Liver (tissue), 9 donors: ENCODE measurements around the gene TRIM58. TPM values are rescaled to one million over a fixed set of nuclear protein-coding genes. Genes with fewer than 3 reads are reported as not detected.

Experiments used
- DNase-seq: peaks from one replicate; pipeline ENCODE4 v3.0.0-alpha.2; 2017; ENCODE audit warnings: low spot score
- H3K27ac ChIP-seq, 2 donors: one replicate each; pipeline ENCODE4 v1.7.0; 2013; ENCODE audit warnings: inconsistent platforms in 2 of 2, low read length in 2 of 2, control low read depth in 1 of 2, low read depth in 1 of 2, mild to moderate bottlenecking in 1 of 2
- H3K27me3 ChIP-seq, 4 donors: one replicate each; pipeline versions ENCODE4 v1.6.1 to v1.7.0; 2013; ENCODE audit warnings: low read length in 3 of 4, inconsistent platforms in 1 of 4, mild to moderate bottlenecking in 1 of 4, moderate library complexity in 1 of 4; ENCODE audit not compliant: control insufficient read depth in 4 of 4, insufficient read depth in 4 of 4
- H3K36me3 ChIP-seq, 4 donors: one replicate each; pipeline versions ENCODE4 v1.6.1 to v1.7.0; 2013; ENCODE audit warnings: low read length in 3 of 4, mild to moderate bottlenecking in 3 of 4, low read depth in 1 of 4, moderate library complexity in 1 of 4; ENCODE audit not compliant: control insufficient read depth in 4 of 4, insufficient read depth in 3 of 4
- H3K4me1 ChIP-seq, 4 donors: one replicate each; pipeline versions ENCODE4 v1.6.1 to v1.7.0; 2013; ENCODE audit warnings: low read length in 3 of 4, mild to moderate bottlenecking in 3 of 4, moderate library complexity in 1 of 4; ENCODE audit not compliant: control insufficient read depth in 4 of 4, insufficient read depth in 4 of 4
- H3K4me3 ChIP-seq, 3 donors: one replicate each; pipeline versions ENCODE4 v1.6.1 to v1.7.0; 2013; ENCODE audit warnings: low read length in 3 of 3, control low read depth in 1 of 3, low read depth in 1 of 3, mild to moderate bottlenecking in 1 of 3
- H3K9ac ChIP-seq, 2 donors: one replicate each; pipeline ENCODE4 v1.7.0; 2013; ENCODE audit warnings: low read length in 2 of 2, mild to moderate bottlenecking in 2 of 2, moderate library complexity in 2 of 2, control low read depth in 1 of 2, low read depth in 1 of 2
- H3K9me3 ChIP-seq, 4 donors: one replicate each; pipeline versions ENCODE4 v1.6.1 to v1.7.0; 2013; ENCODE audit warnings: low read length in 3 of 4; ENCODE audit not compliant: control insufficient read depth in 4 of 4
- ATF3 ChIP-seq: IDR thresholded peaks from 2 replicates; pipeline ENCODE4 v1.6.1; 2016; ENCODE audit warnings: antibody characterized with exemption
- CTCF ChIP-seq: fragments of 150-350 bp; IDR thresholded peaks from 2 replicates; pipeline ENCODE4 v1.5.1; 2017; ENCODE audit warnings: improper control_type of control experiment, low read depth, low read length; ENCODE audit not compliant: missing input control
- EGR1 ChIP-seq, 2 donors: IDR thresholded peaks; 2 replicates each; pipeline ENCODE4 v1.6.1; 2016 to 2018; ENCODE audit warnings: antibody characterized with exemption in 2 of 2, low read depth in 2 of 2
- FOXA1 ChIP-seq: IDR thresholded peaks from 2 replicates; pipeline ENCODE4 v1.6.1; 2016; ENCODE audit warnings: antibody characterized with exemption
- FOXA2 ChIP-seq: IDR thresholded peaks from 2 replicates; pipeline ENCODE4 v1.6.1; 2016; ENCODE audit warnings: antibody characterized with exemption
- GABPA ChIP-seq, 2 donors: IDR thresholded peaks in 1 of 2; conservative IDR thresholded peaks in 1 of 2; 2 replicates each; pipeline ENCODE4 v1.6.1; 2016; ENCODE audit warnings: antibody characterized with exemption in 2 of 2, mild to moderate bottlenecking in 1 of 2, moderate library complexity in 1 of 2
- HNF4A ChIP-seq, 2 donors: conservative IDR thresholded peaks; 2 replicates each; pipeline ENCODE4 v1.6.1; 2016; ENCODE audit warnings: antibody characterized with exemption in 2 of 2, mild to moderate bottlenecking in 2 of 2
- HNF4G ChIP-seq: IDR thresholded peaks from 2 replicates; pipeline ENCODE4 v1.6.1; 2016; ENCODE audit warnings: antibody characterized with exemption
- JUND ChIP-seq, 2 donors: IDR thresholded peaks; 2 replicates each; pipeline ENCODE4 v1.6.1; 2016; ENCODE audit warnings: antibody characterized with exemption in 2 of 2
- MAX ChIP-seq: IDR thresholded peaks from 2 replicates; pipeline ENCODE4 v1.6.1; 2016; ENCODE audit warnings: antibody characterized with exemption
- RAD21 ChIP-seq, 2 donors: IDR thresholded peaks; 2 replicates each; pipeline ENCODE4 v1.6.1; 2016; ENCODE audit warnings: antibody characterized with exemption in 2 of 2, mild to moderate bottlenecking in 2 of 2
- REST ChIP-seq: IDR thresholded peaks from 2 replicates; pipeline ENCODE4 v1.6.1; 2016; ENCODE audit warnings: antibody characterized with exemption, mild to moderate bottlenecking
- RXRA ChIP-seq, 2 donors: IDR thresholded peaks; 2 replicates each; pipeline ENCODE4 v1.6.1; 2017 to 2018; ENCODE audit warnings: antibody characterized with exemption in 2 of 2, mild to moderate bottlenecking in 1 of 2
- SP1 ChIP-seq: IDR thresholded peaks from 2 replicates; pipeline ENCODE4 v1.6.1; 2018; ENCODE audit warnings: antibody characterized with exemption, mild to moderate bottlenecking
- TAF1 ChIP-seq: conservative IDR thresholded peaks from 2 replicates; pipeline ENCODE4 v1.6.1; 2016; ENCODE audit warnings: antibody characterized with exemption, mild to moderate bottlenecking
- YY1 ChIP-seq: IDR thresholded peaks from 2 replicates; pipeline ENCODE4 v1.6.1; 2016; ENCODE audit warnings: antibody characterized with exemption, mild to moderate bottlenecking
- ZBTB33 ChIP-seq: IDR thresholded peaks from 2 replicates; pipeline ENCODE4 v1.6.1; 2016; ENCODE audit warnings: antibody characterized with exemption
- WGBS: extraction: QIAGEN DNeasy Blood & Tissue Kit; methylation state at CpG from one replicate; pipeline ENCODE4 v1.1.7; 2013; 5-methylcytosine and 5-hydroxymethylcytosine counted together
- polyA plus RNA-seq, 2 donors: library from polyadenylated mRNA; stranded (reverse) in 1 of 2; unstranded in 1 of 2; fragments of 200-250 nt in 1 of 2; fragments of >200 nt in 1 of 2; fragmentation: Nextera tagmentation in 1 of 2; extraction: Ambion mirVana in 1 of 2; gene quantifications; one replicate each; pipeline versions ENCODE4 v1.2.1 to v1.2.3, GENCODE V29; 2013 to 2015
- total RNA-seq, 2 donors: library from RNA; depleted of rRNA; stranded (reverse); fragments of >200 nt; gene quantifications; one replicate each; pipeline ENCODE4 v1.2.3, GENCODE V29; 2014
- donor health status: healthy.
- donor health status: healthy.
- donor health status: healthy.
- donor health status: healthy.
- donor health status: healthy.

TRIM58 gene
- total and polyA plus RNA-seq, 4 donors: 0.06 to 88.7 (median 0.14) TPM

GRCh38 chr1:247906504-247907047, 49.6 kb downstream of the TRIM58 start:
- Histone ChIP-seq H3K27me3 (no peaks in the 10 kb centered on the region), H3K4me3 (peak overlapping the region in 2 of 3 donors; percentile 14 to 37), H3K27ac (no peak overlapping the region), H3K9me3 (peaks cover 0 to 4% (median 0%) of the 10 kb centered on the region in 4 donors), H3K4me1 (no peaks in the 10 kb centered on the region), H3K9ac (no peak overlapping the region), H3K36me3 (no peaks in the 10 kb centered on the region)
- no peak for DNase-seq
- whole genome bisulfite sequencing: 36% methylated on average over 7 of the region's 7 CpGs
- TF ChIP-seq JUND (IDR thresholded peaks at IDR 0.05) (no peak), RAD21 (IDR thresholded peaks at IDR 0.05) (no peak), REST (no peak), HNF4A (conservative IDR thresholded peaks at IDR 0.05) (no peak), MAX (no peak), FOXA1 (no peak), FOXA2 (no peak), ZBTB33 (no peak), SP1 (no peak), GABPA (IDR thresholded peaks at IDR 0.05 in 1 of 2, conservative IDR thresholded peaks at IDR 0.05 in 1 of 2) (no peak), RXRA (IDR thresholded peaks at IDR 0.05) (no peak), YY1 (no peak), EGR1 (IDR thresholded peaks at IDR 0.05; ENCODE audit: low read depth in 2 of 2) (no peak), ATF3 (no peak), CTCF (no peak)

- H3K9ac ChIP-seq: no peak overlapping the region
- H3K9me3 ChIP-seq: peaks cover 0 to 4% (median 0%) of the 10 kb centered on the region in 4 donors
- no peaks in the 10 kb centered on the region for H3K4me1 ChIP-seq
- DNase-seq: no peak
- H3K4me3 ChIP-seq: no peak overlapping the region
- H3K36me3 ChIP-seq: no peaks in the 10 kb centered on the region
- H3K27ac ChIP-seq: no peak overlapping the region
- 71% methylated on average over 5 of the region's 5 CpGs for WGBS
- no peaks in the 10 kb centered on the region for H3K27me3 ChIP-seq
- no peak for TF ChIP-seq HNF4A (conservative IDR thresholded peaks at IDR 0.05)
- TF ChIP-seq ATF3: no peak
- no peak for TF ChIP-seq REST
- no peak for TF ChIP-seq HNF4G
- TF ChIP-seq CTCF: no peak
- no peak for TF ChIP-seq GABPA (IDR thresholded peaks at IDR 0.05 in 1 of 2, conservative IDR thresholded peaks at IDR 0.05 in 1 of 2)
- no peak for TF ChIP-seq FOXA1
- no peak for TF ChIP-seq RAD21 (IDR thresholded peaks at IDR 0.05)
- no peak for TF ChIP-seq JUND (IDR thresholded peaks at IDR 0.05)
- no peak for TF ChIP-seq TAF1
These were observed 51.8 kb downstream of the TRIM58 start for GRCh38 chr1:247908766-247909165.
